ENCODE results near the gene C16orf96.

- TF ChIP-seq CTCF (IDR thresholded peaks at IDR 0.05), result no peak
- TF ChIP-seq POLR2AphosphoS5 (IDR thresholded peaks at IDR 0.05; ENCODE audit: low read depth, low read length), result no peak
- TF ChIP-seq SIN3A (IDR thresholded peaks at IDR 0.05; ENCODE audit: borderline replicate concordance, insufficient read depth, low read depth, low read length), result no peak
- TF ChIP-seq REST (IDR thresholded peaks at IDR 0.05; ENCODE audit: insufficient read depth in 1 of 2, low read depth in 2 of 2, low read length in 1 of 2), result no peak
- TF ChIP-seq TCF7L2 (IDR thresholded peaks at IDR 0.05; ENCODE audit: low read depth, low read length), result no peak
Measured at GRCh38 chr16:4515611-4516233, 40.4 kb upstream of the C16orf96 start.

Data from Panc1 (cell line).